ENCODE measurements around the gene IRF4.

The IRF4 gene

GRCh38 chr6:350371-350770, 41.2 kb upstream of the IRF4 start:
- TF ChIP-seq, protein P1, sequence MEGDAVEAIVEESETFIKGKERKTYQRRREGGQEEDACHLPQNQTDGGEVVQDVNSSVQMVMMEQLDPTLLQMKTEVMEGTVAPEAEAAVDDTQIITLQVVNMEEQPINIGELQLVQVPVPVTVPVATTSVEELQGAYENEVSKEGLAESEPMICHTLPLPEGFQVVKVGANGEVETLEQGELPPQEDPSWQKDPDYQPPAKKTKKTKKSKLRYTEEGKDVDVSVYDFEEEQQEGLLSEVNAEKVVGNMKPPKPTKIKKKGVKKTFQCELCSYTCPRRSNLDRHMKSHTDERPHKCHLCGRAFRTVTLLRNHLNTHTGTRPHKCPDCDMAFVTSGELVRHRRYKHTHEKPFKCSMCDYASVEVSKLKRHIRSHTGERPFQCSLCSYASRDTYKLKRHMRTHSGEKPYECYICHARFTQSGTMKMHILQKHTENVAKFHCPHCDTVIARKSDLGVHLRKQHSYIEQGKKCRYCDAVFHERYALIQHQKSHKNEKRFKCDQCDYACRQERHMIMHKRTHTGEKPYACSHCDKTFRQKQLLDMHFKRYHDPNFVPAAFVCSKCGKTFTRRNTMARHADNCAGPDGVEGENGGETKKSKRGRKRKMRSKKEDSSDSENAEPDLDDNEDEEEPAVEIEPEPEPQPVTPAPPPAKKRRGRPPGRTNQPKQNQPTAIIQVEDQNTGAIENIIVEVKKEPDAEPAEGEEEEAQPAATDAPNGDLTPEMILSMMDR (IDR thresholded peaks at IDR 0.05; ENCODE audit: low read depth, low read length) = no peak
- DNase-seq (ENCODE audit: extremely low read depth, low read depth) = no peak

GRCh38 chr6:351011-351866, 40.3 kb upstream of the IRF4 start:
- TF ChIP-seq, protein P1 (IDR thresholded peaks at IDR 0.05; ENCODE audit: low read depth, low read length) = no peak

DNA sequence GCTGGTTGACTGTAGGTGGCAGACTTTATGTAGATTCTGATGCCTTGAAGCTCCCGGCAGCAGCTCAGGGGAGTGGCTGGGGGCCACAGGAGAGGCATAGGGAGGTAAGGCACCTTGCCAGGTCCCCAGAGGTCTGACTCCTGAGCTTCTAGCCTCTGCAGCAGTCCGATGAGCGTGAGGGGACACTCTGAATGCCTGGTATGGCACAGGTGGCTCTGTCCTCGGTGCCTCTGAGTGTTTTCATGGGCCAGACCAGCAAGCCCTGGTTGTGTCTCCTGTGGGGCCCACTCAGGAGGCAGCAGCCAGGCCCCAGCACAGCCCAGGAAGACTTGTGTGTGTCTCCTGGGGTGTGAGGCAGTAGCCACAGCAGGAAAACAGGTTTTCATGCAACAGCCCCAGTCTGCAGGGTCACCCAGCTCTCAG, 39.7 kb upstream of the IRF4 start:
- TF ChIP-seq, protein P1 (IDR thresholded peaks at IDR 0.05; ENCODE audit: low read depth, low read length) = no peak
- DNase-seq (ENCODE audit: extremely low read depth, low read depth) = no peak

More at GRCh38 chr6:351011-351866, 40.3 kb upstream of the IRF4 start:
- DNase-seq (ENCODE audit: extremely low read depth, low read depth) = no peak

DNA sequence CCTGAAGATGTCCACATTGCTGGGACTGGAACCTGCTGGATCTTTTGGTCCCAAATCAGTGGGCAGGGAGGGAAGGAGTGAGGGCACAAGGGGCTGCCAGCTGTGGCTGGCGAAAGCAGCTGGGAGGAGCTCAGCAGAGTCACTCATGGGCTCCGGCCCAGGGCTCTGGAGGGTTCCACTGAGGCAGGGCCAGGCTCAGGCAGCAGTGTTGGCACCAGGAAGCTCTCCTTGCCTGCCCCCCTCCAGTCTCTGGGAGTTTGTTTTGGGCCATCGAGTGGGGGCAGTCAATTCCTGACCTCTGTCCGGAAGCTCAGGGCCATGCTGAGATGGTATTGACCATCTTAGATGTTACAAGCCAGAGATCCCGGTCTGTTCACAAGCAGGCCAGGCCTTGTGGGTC, 39.1 kb upstream of the IRF4 start:
- no peak for DNase-seq (ENCODE audit: extremely low read depth, low read depth)
- TF ChIP-seq, protein P1 (IDR thresholded peaks at IDR 0.05; ENCODE audit: low read depth, low read length) = no peak

DNA sequence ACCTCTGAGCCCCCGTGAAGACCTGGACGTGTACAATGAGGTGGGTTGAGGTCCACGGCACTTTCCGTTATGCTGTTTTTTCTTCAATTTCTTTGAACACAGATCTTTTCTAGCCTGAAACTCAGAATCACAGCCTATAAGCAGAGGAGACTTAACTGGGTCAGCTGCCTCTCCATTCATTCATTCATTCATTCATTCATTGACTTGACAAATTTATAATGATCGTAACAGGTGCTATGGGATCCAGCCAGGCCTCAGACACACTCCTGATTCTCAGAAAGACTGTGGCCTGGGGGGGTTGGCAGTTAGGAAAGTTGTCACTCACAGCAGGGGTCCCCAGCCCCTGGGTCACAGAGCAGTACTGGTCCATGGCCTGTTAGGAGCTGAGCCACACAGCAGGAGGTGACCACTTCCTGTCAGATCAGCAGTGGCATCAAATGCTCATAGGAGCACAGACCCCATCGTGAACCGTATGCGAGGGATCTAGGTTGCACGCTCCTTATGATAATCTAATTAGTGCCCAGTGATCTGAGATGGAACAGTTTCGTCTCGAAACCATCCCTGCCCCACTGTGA, 38.6 kb upstream of the IRF4 start:
- TF ChIP-seq, protein P1 (IDR thresholded peaks at IDR 0.05; ENCODE audit: low read depth, low read length) = no peak
- no peak for DNase-seq (ENCODE audit: extremely low read depth, low read depth)

DNA sequence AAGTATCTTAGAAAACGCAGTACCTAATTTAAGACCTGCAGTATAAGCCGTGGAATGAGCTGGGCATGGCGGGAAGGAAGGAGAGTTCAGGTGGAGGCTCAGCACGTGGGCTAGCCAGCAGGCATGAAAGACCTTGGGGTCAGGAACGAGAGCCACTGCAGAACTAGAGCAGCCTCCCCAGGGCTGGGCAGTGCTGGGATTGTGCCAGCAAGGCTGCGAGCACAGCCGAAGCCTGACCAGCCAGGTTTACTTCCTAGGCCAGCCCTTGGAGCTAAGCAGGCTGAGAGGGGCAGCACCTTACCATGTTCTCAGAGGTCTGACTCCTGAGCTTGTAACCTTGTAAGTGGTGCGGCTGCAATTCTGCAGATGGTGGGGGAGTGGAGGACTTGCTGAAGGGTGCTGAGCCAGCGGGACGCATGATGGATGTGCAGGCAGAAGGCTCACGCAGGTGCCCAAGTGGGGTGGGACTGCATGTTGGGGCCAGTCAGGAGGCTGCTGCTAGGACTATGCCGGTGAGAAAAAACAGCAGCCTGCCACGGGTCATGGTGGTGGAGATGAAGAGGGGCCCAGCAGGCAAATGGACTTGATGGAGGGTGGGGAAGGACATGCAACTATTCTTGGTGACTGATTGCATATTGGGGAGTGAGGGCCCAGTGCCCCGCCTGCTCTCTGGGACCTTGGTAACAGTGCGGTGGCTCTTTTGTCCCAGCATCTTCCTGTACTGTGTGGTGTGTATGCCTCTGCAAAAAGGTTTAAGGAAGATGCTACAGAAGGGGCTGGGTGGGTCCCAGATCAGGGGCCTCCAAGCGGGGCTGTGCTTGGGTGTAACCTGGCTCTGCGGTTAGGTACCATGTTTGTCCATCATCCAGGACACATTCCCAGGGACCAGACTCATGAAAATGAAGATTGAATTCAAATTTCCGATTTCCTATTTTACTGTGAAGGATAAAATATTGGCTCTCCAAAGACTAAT, 37.6 kb upstream of the IRF4 start:
- DNase-seq (ENCODE audit: extremely low read depth, low read depth) = no peak
- TF ChIP-seq, protein P1 (IDR thresholded peaks at IDR 0.05; ENCODE audit: low read depth, low read length) = no peak
